Activated T-helper 1 cell treated with anti-CD3 and anti-CD28 coated beads, Interleukin-12 subunit alpha, Interleukin-12 subunit beta, Interleukin-2, Interleukin-4 antibody, amounts not matched to agents 30 ng/mL and 10 ng/mL and 1 ng/mL, durations not matched to agents 14 hours and 24 hours and 36 hours (primary cell): Measurements from ENCODE around the gene ALDH16A1. TPM values are rescaled to one million over a fixed set of nuclear protein-coding genes. Genes with fewer than 3 reads are reported as not detected.

Source experiments
- DNase-seq: peaks from one replicate; pipeline ENCODE4 v3.0.0; 2021; ENCODE audit warnings: low spot score
- H3K27ac Mint-ChIP-seq: one replicate; pipeline ENCODE4 v1.8.0; 2021; ENCODE audit warnings: mild to moderate bottlenecking, mixed read lengths
- H3K27me3 Mint-ChIP-seq: one replicate; pipeline ENCODE4 v1.8.0; 2022; ENCODE audit warnings: mild to moderate bottlenecking, moderate library complexity, mixed read lengths; ENCODE audit not compliant: insufficient read depth
- H3K36me3 Mint-ChIP-seq: one replicate; pipeline ENCODE4 v1.8.0; 2021; ENCODE audit warnings: low read depth, mixed read lengths
- H3K4me1 Mint-ChIP-seq: one replicate; pipeline ENCODE4 v1.8.0; 2021; ENCODE audit warnings: low read depth, mixed read lengths
- H3K4me3 Mint-ChIP-seq: one replicate; pipeline ENCODE4 v1.8.0; 2021; ENCODE audit warnings: mild to moderate bottlenecking, moderate library complexity, mixed read lengths
- H3K9me3 Mint-ChIP-seq: one replicate; pipeline ENCODE4 v1.8.0; 2021; ENCODE audit warnings: mixed read lengths
- intact Hi-C: fragments of 100-400 bp; cut with micrococcal nuclease; formaldehyde crosslinking; loops from one replicate; pipeline ENCODE4 v1.15.1; 2024
- total RNA-seq: library from RNA; stranded (reverse); gene quantifications from 2 replicates; pipeline ENCODE4 v1.2.3, GENCODE V29; 2022

Gene ALDH16A1
- 23.1 and 24.5 TPM in 2 replicates for total RNA-seq

GRCh38 chr19:49453013-49453756 is at the start of gene ALDH16A1:
TSS of gene ALDH16A1 (plus strand) at chr19:49453225. CDS start at chr19:49453332, 107 bp downstream.
- intact Hi-C loops = loop anchor here (1.0 to 10.0 kb wide), 8 partner anchors 16 to 578 kb away; partner anchors contain the start of genes AKT1S1, GYS1, PPP1R15A and RPL13A
- peak within 1 kb of the TSS; percentile 96 for H3K4me3 Mint-ChIP-seq
- no peaks in the 10 kb centered on the region for H3K27me3 Mint-ChIP-seq
- peaks cover 29% of the 10 kb centered on the region for H3K36me3 Mint-ChIP-seq
- H3K4me1 Mint-ChIP-seq = peaks cover 56% of the 10 kb centered on the region
- H3K9me3 Mint-ChIP-seq = no peaks in the 10 kb centered on the region
- H3K27ac Mint-ChIP-seq = peak within 1 kb of the TSS; percentile 99
- peak; percentile 97 for DNase-seq

DNA sequence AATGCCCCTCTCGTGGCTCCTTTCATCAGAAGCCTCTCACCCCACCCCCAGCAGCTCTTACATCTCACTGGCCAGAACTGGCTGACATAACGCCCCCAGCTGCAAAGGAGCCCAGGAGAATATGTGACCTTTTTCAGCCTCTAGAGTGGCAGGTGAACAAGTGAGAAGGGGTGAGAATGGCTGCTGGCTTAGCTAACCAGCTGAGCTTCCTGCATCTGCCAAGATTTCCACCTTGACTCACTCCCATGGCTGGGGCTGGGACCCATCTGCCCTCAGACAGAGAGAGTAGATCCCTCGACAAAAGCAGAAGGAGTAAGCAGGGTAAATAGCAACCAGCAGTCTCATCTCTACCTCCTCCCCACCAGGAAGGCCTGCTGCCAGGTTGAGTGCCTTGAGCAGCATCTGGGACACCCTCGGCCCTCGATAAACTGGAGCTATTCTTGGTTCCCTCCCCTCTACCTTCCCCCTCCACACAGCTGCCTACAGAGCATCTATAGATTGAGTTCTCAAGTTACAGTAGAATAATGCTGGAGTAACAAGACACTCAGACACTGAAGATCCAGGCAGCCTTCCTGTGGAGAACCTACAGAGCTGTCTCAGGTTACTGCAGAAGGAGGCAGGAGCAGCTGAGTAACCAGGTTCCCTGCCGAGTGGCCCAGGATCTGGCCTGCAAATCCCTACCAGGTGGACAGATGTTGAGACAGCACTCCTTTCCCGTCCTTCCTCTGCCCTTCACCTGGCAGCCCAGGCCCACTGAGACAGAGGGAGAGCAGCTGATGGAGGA is 49.4 kb upstream of the ALDH16A1 start:
- peaks cover 7% of the 10 kb centered on the region for H3K27me3 Mint-ChIP-seq
- H3K27ac Mint-ChIP-seq = no peak overlapping the region
- intact Hi-C loops = no loop called here
- no peak for DNase-seq
- H3K4me1 Mint-ChIP-seq = peaks cover 13% of the 10 kb centered on the region
- peaks cover 2% of the 10 kb centered on the region for H3K36me3 Mint-ChIP-seq
- no peak overlapping the region for H3K4me3 Mint-ChIP-seq
- H3K9me3 Mint-ChIP-seq = no peaks in the 10 kb centered on the region

DNA sequence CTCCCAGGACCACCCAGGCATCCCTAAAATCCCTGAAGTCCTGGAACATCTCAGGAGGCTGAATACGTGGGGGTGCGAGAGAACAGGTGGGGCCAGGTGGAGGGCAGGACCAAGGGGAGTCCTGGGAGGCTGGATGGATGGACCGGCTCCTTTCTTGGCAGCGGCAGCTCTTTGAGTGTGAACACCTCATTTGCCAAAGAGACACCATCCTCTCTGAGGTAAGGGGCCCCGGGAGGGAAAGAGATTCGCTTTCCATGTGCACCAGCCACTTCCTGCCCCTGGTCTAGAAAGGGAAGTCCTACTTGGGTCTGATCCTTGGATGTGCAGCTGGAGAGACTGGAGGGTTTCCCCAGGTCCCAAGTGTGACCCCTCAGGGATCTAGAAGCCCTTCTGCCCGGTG is 45.9 kb upstream of the ALDH16A1 start:
- peaks cover 42% of the 10 kb centered on the region for H3K4me1 Mint-ChIP-seq
- no peak for DNase-seq
- H3K4me3 Mint-ChIP-seq = no peak overlapping the region
- no peak overlapping the region for H3K27ac Mint-ChIP-seq
- H3K27me3 Mint-ChIP-seq = peaks cover 2% of the 10 kb centered on the region
- intact Hi-C loops = loop anchor here (1.0 to 5.0 kb wide), 2 partner anchors 15 to 35 kb away; partner anchors contain the start of gene SLC17A7
- H3K9me3 Mint-ChIP-seq = no peaks in the 10 kb centered on the region
- H3K36me3 Mint-ChIP-seq = peaks cover 4% of the 10 kb centered on the region

GRCh38 chr19:49407482-49408015 is 45.5 kb upstream of the ALDH16A1 start:
- H3K9me3 Mint-ChIP-seq = no peaks in the 10 kb centered on the region

DNA sequence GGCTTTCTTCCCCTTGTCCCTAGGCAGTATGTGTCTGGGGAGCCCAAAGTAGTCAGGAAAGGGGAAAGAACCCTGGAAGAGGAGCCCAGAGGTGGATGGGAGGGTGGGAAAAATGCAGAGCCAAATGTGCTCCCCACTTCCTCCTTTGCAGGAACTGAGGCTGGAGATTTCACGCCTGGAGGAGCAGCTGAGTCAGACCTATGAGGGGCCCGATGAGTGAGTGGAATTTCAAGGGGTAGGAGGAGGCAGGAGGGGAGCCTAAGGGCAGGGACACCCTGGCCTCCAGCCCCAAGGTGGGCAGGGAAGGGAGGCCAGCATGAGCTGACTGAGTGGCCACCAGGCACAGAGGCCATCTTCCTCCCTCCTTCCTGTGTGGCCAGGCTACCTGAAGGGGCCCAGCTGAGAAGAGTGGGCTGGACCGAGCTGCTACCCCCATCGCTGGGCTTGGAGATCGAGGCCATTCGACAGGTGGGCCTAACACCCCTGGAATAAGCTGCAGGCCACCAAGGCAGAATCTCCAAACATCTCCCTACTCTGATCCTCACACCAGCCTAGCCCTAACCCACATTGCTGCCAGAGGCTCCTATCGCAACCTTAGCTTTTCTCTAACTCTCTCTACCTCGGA is 44.1 kb upstream of the ALDH16A1 start:
- peak overlapping the region; percentile 81 for H3K27ac Mint-ChIP-seq
- H3K4me1 Mint-ChIP-seq = peaks cover 44% of the 10 kb centered on the region
- H3K27me3 Mint-ChIP-seq = peaks cover 2% of the 10 kb centered on the region
- intact Hi-C loops = loop anchor here (5.0 kb wide), 1 partner anchor 33 kb away; the partner anchor contains the start of gene SLC17A7
- DNase-seq = no peak
- peak overlapping the region; percentile 6 for H3K4me3 Mint-ChIP-seq
- H3K9me3 Mint-ChIP-seq = no peaks in the 10 kb centered on the region
- peaks cover 4% of the 10 kb centered on the region for H3K36me3 Mint-ChIP-seq

More at GRCh38 chr19:49407482-49408015, 45.5 kb upstream of the ALDH16A1 start:
- intact Hi-C loops = loop anchor here (1.0 to 5.0 kb wide), 2 partner anchors 15 to 35 kb away; partner anchors contain the start of gene SLC17A7
- no peak for DNase-seq
- Mint-ChIP-seq H3K27ac (peak overlapping the region; percentile 0), H3K4me3 (no peak overlapping the region), H3K27me3 (peaks cover 2% of the 10 kb centered on the region), H3K4me1 (peaks cover 44% of the 10 kb centered on the region), H3K36me3 (peaks cover 4% of the 10 kb centered on the region)

DNA sequence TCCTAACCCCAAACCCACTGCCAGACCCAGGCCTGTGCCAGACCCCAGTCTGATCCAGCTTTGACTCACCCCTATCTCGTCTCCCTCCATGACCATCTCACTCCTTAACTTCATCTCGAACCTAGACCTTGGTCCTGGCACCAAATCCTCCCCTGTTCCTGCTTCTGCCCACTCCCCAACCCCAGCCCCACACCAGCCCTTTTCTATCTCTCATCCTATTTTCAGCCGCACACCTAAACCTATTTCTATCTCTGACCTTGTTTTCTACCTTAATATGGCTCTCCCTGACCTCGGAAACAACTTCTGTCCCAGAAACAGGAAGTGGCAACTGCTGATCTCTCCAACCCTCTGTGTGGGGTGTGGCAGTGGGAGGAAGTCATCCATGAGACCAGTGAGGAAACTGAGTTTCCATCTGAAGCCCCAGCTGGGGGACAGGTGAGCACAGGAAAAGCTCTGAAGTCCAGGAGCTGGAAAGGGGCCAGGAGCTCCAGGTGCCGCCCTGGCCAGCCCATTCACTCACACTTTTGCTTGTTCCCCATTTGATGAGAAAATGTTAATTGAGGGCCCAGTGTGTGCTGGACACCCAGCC is 43.5 kb upstream of the ALDH16A1 start:
- H3K27me3 Mint-ChIP-seq = peaks cover 2% of the 10 kb centered on the region
- peaks cover 4% of the 10 kb centered on the region for H3K36me3 Mint-ChIP-seq
- peak overlapping the region; percentile 81 for H3K27ac Mint-ChIP-seq
- no peaks in the 10 kb centered on the region for H3K9me3 Mint-ChIP-seq
- peak overlapping the region; percentile 6 for H3K4me3 Mint-ChIP-seq
- H3K4me1 Mint-ChIP-seq = peaks cover 44% of the 10 kb centered on the region
- intact Hi-C loops = loop anchor here (5.0 kb wide), 1 partner anchor 33 kb away; the partner anchor contains the start of gene SLC17A7
- peak; percentile 24 for DNase-seq

- H3K4me1 Mint-ChIP-seq = peaks cover 44% of the 10 kb centered on the region
- no peak overlapping the region for H3K4me3 Mint-ChIP-seq
- peaks cover 2% of the 10 kb centered on the region for H3K27me3 Mint-ChIP-seq
- no peak for DNase-seq
- no peaks in the 10 kb centered on the region for H3K9me3 Mint-ChIP-seq
- peaks cover 4% of the 10 kb centered on the region for H3K36me3 Mint-ChIP-seq
- no peak overlapping the region for H3K27ac Mint-ChIP-seq
- intact Hi-C loops = no loop called here
Measured at GRCh38 chr19:49411681-49412326, 41.2 kb upstream of the ALDH16A1 start.

DNA sequence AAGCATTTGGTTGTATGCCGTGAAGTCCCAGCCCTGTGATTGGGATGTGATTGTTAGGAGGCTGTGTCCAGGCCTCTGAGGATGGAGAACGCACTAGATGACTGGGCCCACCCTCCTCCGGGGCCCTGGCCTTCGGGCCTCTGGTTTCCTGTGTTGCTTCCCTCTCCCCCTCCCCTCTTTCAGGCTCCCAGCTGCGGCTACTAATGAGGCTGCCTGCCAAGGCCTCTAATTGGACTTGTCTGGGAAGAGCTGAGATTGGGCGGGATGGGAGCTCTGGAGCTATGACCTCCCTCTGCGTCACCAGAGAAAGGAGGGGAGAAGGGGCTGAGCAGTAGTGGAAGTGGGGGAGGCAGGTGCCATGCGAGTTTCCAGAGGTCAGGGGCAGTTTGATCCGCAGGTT is 39.7 kb upstream of the ALDH16A1 start:
- no peak overlapping the region for H3K4me3 Mint-ChIP-seq
- peaks cover 33% of the 10 kb centered on the region for H3K4me1 Mint-ChIP-seq
- H3K27ac Mint-ChIP-seq = no peak overlapping the region
- no peak for DNase-seq
- H3K36me3 Mint-ChIP-seq = peaks cover 2% of the 10 kb centered on the region
- H3K27me3 Mint-ChIP-seq = peaks cover 9% of the 10 kb centered on the region
- intact Hi-C loops = no loop called here
- no peaks in the 10 kb centered on the region for H3K9me3 Mint-ChIP-seq

DNA sequence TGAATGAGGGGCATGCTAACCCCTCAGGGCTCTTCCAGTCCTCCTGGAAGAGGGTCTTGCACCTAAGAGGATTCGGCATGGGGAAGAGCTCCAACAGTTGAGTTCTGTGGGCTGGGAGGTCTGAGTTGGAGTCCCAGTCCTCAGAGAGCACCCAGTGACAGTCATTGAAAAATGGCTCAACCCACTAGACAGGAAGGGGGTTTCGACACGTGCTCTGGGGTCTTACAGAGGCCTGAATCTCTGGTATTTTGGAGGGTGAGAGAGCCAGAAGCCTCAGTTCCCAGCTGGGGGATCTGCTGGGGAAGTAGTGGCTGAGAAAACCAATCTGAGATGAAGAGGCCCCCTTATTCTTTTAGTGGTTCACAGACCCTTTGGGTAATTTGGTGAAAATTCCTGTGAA is 38.8 kb upstream of the ALDH16A1 start:
- Mint-ChIP-seq H3K9me3 (no peaks in the 10 kb centered on the region), H3K27ac (no peak overlapping the region), H3K36me3 (peaks cover 2% of the 10 kb centered on the region), H3K4me1 (peaks cover 24% of the 10 kb centered on the region), H3K27me3 (peaks cover 16% of the 10 kb centered on the region), H3K4me3 (no peak overlapping the region)
- intact Hi-C loops = no loop called here
- DNase-seq = no peak

DNA sequence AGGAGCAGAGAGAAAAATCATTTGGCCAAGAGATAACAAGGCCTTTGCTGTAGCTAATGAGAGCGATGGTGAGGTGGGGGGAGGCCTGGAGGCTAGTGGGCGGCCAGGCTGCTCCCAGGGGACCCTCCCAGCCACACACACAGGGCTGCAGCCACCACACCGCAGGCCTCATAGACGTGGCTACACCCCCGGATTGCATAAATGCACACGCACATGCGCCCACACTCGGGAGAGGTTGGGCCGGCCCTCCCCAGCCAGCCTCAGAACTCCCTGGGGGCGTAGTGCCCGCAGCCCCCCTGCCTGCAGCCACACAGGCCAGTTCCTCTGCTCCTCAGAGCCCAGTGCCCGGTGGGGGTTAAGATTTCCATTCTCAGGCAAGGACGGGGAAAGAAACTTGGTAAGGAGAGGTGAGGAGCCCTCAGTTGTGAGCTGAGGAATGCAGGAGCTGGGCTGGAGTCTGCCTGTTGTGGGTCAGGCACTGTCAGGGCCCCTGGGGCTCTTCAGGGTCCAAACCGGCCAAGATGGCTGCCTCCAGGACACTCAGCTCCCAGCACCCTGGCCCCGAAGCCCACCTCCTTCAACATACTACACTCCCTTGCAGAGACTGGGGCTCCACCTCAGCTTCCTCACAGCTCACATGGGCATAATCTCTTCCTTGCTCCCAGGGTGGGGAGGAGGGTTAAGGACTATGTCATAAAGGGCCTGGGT is 37.8 kb upstream of the ALDH16A1 start:
- Mint-ChIP-seq H3K4me3 (no peak overlapping the region), H3K27me3 (peaks cover 26% of the 10 kb centered on the region), H3K4me1 (peaks cover 14% of the 10 kb centered on the region), H3K36me3 (peaks cover 1% of the 10 kb centered on the region), H3K9me3 (no peaks in the 10 kb centered on the region), H3K27ac (no peak overlapping the region)
- DNase-seq = no peak
- intact Hi-C loops = no loop called here

DNA sequence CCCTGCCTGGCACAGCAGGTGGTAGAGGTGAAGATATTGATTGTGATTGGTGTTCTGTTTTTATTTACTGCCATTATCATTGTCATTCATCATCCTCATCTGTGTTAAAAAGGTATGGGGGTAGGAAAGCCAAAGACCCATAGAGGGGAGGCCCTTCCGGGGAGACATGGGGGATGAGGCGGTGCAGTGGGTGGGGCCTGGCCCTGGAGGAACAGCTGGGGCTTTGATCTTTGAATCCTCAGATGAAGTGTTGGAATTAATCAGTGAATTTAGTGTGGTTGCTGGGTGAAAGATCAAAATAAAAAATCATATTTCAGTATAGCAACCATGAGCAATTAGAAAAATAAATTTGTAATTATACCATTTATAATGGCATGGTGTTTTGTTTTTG is 37.2 kb upstream of the ALDH16A1 start:
- intact Hi-C loops = no loop called here
- peaks cover 14% of the 10 kb centered on the region for H3K4me1 Mint-ChIP-seq
- no peak for DNase-seq
- H3K27ac Mint-ChIP-seq = no peak overlapping the region
- H3K27me3 Mint-ChIP-seq = peaks cover 32% of the 10 kb centered on the region
- H3K4me3 Mint-ChIP-seq = no peak overlapping the region
- peaks cover 1% of the 10 kb centered on the region for H3K36me3 Mint-ChIP-seq
- H3K9me3 Mint-ChIP-seq = no peaks in the 10 kb centered on the region
